ENCODE measurements around the gene CRYGB.

- TF ChIP-seq POLR2AphosphoS5 (IDR thresholded peaks at IDR 0.05) = no peak
- TF ChIP-seq CTCF (IDR thresholded peaks at IDR 0.05) = no peak
- TF ChIP-seq EP300 (IDR thresholded peaks at IDR 0.05) = no peak
Observed at GRCh38 chr2:208175840-208176153, 29.8 kb upstream of the CRYGB start.

Measured in gastroesophageal sphincter (tissue), 3 donors.